Activated T-cell treated with anti-CD3 and anti-CD28 coated beads for 1 hour (primary cell): Measurements from ENCODE around the gene SLC4A5.
"Not testable (repeated sequence)": the region's sequence is repeated elsewhere in the genome, so short reads cannot be mapped to it uniquely, and the experiment has no call there.

ENCODE experiments used
- DNase-seq: peaks from one replicate; pipeline ENCODE4 v3.0.0-alpha.2; 2020; ENCODE audit warnings: low read depth

Gene SLC4A5

DNA sequence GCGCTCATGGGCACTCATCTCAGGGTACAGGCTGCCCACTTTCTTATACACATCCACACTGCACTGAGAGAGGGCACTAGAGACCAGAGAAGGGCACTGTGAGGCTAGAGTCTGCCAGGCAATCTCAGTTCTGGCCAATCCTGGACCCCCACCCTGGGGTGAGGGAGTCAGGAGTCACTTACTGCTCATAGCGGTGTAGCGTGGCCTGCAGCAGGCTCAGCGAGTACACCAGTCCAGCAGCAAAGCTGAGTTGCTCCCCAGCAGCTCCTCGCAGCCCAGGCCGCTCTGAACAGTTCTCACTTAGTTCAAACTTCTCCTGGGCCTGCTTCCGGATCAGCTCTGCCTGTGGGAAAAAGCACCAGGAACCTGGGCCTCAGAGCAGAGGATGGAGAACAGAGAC is 24.6 kb upstream of the SLC4A5 start:
- no peak for DNase-seq

DNA sequence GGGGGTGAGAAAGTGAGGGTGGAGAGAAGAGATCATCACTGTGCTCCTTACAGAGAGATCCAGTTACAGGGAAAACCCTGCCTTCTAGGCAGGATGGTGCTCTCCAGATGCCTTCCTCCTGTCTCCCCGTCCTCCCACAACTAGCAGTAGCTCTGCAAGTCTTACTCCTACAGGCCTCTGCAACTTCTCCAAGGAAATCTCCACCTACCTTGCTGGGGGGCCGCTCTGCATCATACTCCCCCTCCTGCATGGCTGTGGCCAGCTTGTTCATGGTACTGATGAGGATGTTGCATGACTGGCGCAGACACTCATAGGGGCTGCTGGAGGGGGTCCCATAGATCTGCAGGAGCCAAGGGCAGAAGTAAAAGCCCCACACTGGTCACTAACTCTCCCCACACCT is 22.8 kb upstream of the SLC4A5 start:
- DNase-seq, result no peak

DNA sequence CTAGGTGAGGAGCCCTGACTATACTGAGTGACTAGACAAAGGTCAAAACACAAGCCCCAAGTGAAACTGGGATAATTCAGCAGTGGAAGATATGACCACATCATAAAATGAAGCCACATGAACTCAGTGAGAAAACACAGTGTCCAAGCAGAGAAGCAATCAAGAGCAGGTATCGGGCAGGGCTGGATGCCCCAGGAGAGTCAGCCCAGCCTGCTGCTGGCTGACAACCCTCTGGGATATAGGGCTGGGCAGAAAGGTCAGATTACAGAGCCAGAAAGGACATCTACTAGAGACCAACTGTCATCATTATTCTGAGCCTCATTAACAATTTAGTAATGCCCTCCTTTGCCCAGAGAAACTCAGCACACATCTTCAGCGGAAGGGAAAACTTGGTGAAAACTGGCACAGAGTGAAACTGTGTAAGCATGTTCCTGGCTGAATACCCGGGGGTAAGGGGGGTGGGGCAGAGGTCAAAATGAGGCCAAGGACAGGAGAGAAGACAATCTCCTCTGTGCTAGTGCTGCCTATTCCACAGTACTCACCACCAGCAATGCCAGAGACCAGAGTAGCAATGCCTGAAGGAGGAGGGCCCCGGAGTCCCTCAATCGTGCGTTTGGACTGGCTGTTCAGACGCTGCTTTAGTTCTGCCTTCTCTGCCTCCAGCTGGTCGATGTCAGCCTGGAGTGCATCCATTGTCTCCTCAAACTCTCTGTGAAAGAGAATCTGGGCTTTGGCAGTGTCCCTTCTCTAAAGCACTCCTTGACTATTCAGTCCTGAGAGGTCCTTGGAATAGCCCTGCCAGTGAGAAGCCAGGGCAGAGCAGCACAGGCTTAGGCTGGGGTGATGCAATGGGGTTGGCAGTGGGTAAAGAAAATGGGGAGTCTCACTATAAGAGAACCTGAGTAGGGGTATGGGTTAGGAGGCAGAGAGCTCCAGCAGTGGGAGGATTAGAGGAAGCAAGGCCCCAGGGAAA is 21.6 kb upstream of the SLC4A5 start:
- DNase-seq, result no peak

DNA sequence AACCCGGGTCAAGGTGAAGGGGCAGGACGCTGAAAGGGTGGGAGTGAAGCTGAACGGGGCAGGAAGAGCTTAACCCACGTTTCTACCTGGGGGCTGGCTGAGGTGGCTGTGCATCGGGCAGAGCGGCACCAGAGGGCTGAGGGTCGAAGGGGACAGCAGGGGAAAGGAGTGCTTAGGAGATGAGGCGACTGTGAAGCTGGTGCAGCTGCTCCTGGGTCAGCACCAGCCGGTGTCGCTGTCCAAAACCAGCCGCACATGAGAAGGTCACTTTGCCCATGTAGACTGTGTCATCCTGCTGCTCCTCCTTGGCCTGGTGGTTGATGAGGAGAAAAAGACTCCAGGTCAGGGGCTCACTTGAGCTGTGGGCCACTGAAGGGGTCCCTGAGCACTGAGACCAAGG is 18.1 kb upstream of the SLC4A5 start:
- no peak for DNase-seq

DNA sequence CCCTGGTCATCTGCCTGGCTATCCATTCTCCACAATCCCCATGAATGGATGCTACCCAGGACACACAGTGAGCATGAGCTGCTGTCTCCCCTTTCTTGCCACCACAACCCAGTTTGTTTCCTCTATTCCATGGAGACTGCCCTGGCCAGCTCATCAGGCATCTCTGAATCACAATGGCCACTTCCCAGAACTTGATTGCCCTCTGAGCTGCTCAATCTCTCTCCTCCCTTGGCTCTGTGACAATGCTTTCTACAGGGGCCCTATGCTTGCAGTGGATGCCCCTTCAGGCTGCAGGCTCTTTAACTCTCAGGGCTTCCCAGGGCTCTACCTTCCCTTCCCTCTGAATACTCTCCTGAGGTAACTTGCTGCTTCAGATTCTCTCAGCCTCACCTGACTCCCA is 14.4 kb upstream of the SLC4A5 start:
- DNase-seq, result no peak

DNA sequence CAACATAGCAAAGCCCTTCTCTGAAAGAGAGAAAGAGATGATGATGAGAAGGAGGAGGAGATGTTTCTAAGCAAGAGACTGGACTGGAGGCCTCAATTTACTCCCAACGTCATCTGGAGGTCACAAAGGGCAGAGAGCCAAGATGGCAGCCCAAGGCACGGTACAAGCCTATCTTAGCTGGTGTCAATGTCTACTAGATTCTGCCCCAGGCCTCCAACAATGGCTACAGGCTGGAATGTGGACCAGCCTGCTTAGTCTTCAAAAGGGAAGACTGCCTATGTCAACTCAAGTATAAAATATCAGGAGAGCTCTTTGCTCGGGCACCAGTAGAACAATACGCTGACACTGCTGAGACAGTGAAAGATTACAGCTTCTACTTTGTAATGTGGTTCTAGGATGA is 6.7 kb upstream of the SLC4A5 start:
- DNase-seq, result no peak

DNA sequence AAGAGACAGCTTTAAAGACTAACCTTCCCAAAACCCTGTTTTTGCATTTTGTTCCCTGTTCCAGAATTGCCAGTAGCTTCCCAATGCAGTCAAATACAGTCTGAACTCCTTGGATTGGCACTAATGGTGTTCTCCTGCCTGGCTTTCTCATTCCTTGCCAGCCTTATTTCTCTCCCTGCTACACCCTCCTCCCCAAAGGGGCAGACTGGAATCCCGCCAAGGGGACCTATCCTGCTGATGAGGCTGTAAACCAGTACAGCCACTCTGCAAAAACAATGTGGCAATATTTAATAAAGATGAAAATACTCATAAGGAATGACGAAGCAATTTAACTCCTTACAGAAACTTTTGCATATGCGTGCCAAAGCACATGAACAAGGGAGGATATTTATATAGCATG is 4.5 kb upstream of the SLC4A5 start:
- DNase-seq, result no peak

DNA sequence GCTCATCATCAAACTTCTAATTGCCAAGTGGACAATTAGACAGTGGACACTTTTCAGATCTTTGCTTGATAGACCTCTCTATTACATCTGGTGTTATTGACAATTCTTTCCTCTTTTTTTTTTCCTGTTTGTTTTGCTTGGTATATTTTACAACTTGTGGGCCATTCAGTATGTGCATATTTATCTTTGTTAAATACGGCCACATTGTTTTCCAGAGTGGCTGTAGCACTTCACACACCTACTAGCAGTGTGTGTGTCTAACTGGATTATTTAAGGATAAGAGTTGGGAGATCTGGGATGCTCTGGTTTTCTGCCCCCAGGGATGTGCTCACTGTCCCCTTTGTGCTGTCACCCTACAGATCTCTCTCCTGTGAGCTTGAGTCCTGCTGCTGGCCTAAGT is 4.1 kb upstream of the SLC4A5 start:
- no peak for DNase-seq

DNA sequence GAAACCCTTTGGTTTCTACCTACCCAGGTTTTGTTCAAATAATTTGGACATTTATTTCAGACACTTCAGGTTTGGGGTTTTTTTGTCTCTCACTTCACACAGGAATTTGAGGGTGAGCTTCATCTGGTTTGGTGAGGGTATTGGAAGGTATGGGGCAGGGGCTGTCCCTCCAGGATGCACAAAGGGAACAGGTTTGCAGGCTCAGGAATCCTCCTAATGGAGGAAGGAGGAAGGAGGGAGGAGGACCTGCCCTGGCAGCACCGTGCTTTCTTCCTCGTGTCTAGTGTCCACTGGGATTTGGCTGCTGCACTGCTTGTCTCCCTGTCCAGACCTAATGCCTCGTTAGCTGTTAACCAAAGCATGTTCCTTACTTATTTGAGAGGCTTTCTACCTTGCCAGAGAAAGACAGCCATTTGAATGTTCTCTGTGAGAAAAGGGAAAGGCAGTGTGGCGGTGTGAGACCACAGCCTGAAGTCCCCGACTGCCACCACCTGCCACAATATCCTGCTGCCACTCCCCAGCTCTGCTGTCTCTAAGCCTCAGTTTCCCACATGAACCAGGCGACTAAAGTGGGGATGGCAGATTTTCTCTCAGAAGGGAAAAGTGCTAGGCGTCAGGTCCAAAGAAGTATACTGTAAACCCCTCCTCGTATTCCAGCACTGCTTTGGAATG is 2.2 kb upstream of the SLC4A5 start:
- DNase-seq, result no peak

DNA sequence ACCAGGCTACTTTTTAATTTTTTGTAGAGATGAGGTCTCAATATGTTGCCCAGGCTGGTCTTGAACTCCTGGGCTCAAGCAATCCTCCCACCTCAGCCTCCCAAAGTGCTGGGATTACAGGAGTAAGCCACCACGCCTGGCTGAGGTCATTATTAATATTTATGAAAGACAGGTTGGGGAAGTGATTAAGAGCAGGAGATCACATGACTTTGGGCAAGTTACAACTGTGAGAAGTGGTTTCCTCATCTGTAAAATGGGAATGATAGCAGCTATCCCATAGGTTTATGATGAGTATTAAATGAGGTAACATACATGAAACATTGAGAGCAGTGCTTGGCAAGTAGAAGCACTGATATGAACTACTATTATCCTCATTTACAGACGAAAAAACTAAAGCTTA is 7.0 kb downstream of the SLC4A5 start:
- DNase-seq, result not testable (repeated sequence)

DNA sequence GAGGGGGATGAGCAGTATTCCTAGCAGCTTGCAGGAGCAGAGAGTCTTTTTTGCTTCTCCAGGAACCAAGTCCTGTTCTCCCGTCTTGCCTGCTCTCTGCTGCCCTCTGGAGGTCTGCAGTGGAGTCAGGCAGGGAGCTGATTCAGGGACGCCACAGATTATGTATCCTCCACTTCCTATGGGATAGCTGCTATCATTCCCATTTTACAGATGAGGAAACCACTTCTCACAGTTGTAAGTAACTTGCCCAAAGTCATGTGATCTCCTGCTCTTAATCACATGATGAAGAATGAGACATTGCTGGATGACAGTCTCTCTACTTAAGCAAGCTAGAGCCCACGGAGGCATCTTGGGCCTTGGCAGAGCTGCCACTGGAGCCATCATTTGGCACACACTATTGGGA is 8.3 kb downstream of the SLC4A5 start:
- DNase-seq, result peak; percentile 74

DNA sequence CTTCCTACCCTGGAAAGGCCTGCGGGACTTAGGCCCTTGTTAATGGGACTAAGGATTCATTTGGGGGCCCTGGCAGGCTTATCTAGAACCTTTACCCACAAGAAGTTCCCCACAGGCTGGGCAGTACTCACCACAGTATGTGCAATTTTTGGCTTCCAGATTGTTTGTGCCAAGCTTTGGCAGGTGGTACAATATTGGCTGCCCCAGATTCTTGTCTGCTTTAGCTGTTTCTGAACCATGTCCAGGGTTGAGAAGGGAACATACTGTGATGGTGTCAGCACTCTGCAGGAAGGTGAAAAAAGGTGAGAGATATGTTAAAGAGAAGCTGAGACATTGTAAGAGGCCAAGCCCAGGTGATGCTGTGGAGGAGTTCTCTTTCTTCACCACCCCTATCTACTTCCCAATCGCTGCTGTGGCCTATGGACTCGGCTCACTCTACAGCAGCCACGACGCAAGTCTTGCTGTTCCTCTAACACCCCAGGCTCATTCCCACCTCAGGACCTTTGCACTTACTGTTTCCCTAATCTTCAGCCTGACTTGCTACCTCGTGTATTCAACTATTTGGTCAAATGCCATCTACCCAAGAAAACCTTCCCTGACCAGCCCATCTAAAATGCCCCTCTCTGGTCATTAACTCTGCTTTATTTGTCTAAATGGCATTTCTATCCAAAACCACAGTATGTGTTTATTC is 9.2 kb downstream of the SLC4A5 start:
- DNase-seq, result no peak

DNA sequence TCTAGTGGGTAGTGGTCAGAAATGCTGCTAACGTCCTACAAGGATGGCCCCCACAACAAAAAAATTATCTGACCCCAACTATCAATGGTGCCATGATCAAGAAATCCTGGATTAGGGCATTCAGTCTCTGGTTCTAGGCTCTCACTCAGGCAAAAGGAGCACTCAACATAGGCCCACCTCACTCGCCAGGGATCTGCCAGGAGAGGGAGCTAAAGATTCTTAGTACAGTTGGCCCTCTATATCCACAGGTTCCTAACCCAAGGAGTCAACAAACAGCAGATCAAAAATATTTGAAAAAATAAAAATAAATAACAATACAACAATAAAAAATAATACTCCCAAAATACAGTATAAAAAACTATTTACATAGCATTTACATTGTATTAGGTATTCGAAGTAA is 10.0 kb downstream of the SLC4A5 start:
- DNase-seq, result no peak

DNA sequence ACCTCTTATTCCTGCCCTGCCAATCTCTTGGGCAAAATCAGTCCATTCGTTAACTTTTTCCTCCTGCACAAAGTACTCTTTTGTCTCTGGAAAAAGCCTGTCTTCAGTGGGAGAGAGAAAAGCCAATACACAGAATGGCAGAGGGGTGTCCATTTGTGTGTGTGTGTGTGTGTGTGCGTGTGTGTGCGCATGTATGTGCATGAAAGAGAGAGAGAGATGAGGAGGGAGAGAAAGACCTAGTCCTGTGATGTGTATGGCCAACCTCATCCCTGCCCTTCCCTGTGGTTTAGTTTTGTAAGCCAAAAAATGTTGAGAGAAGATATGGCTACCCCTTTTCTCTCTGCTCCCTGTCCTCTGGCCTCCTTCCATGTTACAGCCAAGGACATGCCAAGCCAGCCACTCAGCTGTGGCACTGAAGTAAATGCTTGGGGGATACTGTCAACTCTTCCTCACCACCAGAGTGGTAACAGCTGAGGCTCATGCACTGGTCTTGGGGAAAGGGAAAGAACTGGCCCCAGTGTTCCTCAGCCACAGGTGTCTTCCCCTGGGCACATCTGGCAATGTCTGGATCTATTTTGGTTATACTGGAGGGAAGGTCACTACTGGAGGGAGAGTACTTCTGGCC is 10.6 kb downstream of the SLC4A5 start:
- DNase-seq, result no peak

DNA sequence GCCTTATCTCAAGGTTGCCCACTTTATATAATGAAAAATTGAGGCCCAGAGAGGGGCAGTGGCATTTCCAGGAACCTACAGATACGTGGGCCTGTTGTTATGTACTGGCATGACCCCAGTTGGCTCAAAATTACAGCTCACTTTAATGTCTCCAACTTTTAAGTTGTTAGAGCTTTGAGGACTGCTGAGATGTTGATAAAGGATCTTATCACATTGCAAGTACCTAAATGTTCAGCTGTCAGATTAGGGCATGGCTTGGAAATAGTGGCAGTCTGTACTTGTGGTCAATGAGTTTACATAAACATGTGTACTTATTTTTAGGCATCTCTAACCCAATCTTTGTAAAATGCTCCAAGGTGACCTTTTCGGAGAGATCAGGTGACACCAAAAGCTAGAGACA is 14.6 kb downstream of the SLC4A5 start:
- no peak for DNase-seq

DNA sequence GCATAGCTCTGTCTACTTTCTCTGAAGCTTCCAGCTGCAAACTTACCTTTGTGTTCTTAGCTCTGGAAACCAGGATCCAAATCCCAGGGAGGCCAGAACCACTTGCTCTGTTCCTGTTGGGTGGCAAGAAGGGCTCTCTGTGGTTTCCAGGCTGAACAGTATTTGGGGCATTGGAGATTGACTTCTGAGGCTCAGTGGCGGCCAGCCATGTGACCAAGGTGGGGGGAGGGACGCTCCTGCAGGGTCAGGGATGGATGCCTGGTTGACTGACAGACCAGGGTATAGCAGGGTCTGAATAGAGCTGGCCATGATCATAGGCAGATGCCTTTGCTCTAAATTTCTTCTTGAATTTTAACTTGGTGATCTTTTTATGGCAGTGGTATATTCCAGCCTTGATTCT is 15.1 kb downstream of the SLC4A5 start:
- no peak for DNase-seq

DNA sequence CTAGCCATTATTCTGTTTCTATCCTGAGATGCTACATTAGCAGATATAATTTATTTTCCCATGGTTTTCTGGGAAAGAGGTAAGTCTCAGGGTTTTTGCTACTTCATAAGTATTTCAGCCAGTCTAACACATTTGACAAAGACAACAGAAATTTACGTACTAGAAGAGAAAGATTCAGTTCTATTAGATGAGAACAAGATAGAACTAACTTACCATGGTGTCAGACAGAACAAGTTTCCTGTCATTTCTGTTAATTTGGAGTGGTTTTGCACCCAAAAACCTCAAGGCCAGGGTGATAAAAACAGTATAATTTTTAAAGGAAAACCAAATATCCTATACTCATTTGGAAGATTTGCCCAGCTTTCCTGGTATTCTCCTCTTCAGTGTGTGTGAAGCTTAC is 15.6 kb downstream of the SLC4A5 start:
- no peak for DNase-seq

DNA sequence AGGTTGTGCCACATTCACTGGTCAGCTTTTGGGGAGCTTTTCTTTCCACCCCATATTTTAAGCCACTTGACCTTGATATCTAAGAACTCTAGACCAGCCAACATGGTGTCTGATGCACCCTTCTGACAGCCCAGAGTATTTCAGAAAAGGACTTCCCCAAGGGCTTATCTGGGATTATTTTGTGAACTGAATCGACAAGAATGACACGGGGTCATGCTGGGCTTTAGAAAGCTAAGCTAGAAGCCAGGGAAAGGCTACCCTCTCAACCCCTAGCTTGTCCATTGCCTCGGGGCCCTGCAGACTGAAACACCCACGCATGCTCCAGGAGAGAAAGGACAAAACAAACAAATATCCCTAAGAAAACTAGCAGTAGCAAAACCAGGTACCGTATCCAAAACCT is 16.0 kb downstream of the SLC4A5 start:
- no peak for DNase-seq

DNA sequence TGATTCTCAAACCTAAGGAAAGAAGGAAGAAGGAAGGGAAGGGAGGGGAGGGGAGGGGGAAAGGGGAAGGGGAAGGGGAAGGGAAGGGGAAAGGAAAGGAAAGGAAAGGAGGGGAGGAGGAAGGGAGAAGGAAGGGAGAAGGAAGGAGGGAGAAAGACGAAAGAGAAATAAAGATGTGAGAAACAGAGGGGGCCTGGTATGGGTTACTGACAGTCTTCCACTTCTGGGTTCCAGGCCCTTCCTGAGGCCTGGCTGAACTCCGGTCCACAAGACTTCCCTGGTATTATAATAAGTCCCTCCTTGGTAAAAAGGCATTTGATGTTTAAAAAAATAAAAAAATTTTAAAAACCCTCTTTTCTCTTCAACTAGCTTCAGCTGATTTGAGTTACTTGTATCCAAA is 17.4 kb downstream of the SLC4A5 start:
- DNase-seq, result no peak

DNA sequence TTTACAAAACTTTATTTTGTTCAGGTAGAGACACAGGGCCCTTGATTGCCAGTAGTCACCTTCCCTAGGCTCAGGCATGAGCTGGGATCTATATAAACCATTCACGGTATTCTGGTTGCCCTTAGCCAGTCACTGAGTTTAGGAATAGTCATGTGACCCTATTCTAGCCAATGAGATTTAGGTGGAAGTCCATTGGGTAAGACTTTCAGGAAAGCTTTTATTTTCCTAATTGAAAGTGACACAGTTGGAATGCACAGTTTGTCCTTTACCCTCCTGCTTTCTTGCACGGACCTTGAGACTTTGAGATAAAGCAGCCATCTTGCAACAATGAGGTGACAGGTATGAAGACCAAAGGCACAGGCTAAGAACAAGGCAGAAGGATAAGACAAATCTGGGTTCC is 21.5 kb downstream of the SLC4A5 start:
- DNase-seq, result no peak

DNA sequence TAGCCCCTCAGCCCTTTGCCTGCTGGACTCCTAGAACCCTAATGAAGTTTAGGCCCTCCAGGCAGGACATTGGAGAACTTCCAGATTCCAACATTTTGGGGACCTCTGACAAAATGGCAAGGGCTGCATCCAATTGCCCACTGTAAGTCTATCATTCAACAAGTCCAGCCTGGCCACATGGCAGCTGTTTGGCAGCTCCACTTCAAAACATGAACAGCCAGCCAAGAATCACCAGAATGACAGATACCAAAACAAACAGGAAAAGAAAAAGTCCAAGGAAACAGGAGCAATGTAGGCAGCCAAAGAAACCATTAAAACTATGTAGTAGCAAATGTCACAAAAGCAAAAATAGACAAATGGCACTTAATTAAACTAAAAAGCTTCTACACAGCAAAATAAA is 25.5 kb downstream of the SLC4A5 start:
- DNase-seq, result no peak

DNA sequence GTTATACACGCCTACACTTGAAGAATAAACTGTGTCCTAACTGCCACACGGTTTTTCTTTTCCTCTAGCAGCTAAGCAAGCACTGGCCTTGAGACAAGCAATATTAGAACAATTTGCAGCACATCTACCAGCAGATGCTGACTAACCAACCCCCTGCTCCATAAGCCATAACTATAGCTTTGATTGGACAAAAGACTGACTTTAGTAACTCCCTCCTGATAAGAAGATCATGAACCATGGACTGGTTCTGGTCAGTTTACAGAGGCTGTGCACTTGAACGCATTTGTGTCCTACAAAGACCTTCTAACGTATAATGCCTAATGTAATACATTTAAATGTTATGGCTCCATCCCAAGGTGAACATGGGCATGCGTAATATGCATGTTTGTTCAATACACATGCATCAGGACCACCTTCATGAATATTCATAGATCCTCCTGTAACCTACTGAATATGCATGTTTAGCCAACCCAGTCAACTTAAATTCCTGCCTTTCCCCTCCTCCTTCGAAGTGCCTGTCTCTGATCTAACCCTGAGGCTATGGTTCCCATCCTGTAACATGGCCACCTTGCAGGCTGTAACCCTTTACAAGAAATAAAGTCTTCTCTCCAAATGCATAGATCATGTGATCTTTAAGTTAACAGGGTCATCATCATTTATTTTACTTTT is 26.5 kb downstream of the SLC4A5 start:
- DNase-seq, result no peak
